ENCODE data around the gene SEMA4F.

- TF ChIP-seq CTCF (conservative IDR thresholded peaks at IDR 0.05), result no peak
- TF ChIP-seq ZFX (IDR thresholded peaks at IDR 0.05), result no peak
Measured at GRCh38 chr2:74693668-74694067, 39.6 kb downstream of the SEMA4F start.
